ENCODE data around the gene CSRP2.

CSRP2 gene

DNA sequence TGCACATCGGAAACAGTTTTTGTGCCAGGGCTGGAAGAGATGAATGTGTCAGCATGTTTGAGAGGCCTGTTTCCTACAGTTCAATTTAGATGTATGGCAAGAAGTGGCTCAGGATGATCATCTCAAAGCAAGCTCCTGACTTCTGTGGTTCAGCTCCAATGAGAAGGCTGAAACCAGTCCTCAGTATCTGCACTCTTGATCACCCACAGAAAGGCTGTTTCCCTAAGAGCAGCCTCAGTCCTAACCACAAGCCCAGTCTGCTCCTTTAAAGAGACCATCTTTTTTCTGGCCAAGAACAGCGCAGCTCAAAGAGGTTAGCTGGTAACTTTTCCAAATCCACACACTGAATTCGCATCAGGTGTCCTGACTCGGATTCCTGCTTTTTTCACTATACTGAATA, 19.2 kb downstream of the CSRP2 start:
- no peak for DNase-seq

DNA sequence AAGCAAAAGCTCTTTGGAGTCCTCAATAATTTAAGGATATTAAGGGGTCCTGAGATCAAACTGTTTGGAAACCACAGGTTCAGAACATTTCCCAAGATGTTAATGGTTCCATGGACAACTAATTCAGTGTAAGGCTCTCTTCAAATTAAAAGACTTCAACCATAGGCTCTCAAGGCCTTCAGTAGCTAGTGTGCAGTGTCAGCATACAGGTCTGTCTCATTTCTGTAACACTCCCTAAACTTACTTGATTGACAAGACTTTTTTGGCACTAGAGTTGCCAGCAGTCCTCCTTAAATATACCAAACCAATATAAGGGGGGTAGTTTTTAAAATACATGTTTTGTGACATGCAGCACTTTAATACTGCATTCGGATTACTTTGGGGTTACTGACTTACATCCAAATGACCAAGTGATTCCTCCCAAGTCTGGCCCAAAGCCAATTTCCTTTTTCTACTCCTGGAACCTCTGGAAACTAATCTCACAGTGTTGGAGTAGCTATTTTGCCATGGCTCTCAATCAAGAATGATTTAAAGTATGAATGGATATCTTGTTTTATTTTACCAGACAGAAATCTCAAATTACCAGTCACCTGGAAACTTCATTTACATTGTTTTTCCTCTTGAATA, 22.7 kb downstream of the CSRP2 start:
- DNase-seq: no peak

DNA sequence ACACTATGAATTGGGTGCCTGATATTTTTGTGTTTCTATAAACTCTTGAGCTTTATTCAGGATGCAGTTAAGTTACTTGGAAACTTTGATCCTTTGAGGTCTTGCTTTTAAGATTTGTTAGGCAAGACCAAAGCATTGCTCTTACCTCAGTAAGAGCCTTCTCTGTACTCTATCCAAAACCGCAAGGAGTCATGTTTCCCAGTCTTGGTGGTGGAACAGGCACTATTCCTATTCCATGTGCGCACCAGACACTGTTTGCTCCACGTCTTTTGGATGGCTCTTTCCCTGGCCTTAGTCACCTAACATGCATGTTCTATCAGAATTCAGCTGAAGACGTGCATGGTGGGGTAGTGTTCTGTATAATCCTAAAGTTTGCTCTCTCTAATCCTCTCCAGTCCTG, 23.5 kb downstream of the CSRP2 start:
- no peak for DNase-seq

DNA sequence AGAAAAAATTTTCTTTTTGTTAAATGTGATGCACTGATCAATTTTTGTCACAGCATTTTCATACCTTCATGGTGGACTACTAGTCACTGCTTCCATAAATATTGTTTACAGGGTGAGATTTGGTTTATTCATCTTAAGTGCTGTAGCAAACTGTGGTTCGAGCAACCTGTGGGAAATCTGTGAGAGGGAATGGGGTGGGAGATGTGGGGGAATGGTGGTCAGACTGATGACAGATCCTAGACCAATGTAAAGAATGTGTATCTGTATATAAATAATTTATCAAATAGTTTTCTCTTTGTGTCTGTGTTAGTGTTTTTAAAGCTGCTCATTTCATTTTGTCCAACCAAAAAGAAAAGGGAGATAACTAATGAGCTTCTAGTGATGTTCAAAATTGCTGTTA, 26.7 kb downstream of the CSRP2 start:
- no peak for DNase-seq

DNA sequence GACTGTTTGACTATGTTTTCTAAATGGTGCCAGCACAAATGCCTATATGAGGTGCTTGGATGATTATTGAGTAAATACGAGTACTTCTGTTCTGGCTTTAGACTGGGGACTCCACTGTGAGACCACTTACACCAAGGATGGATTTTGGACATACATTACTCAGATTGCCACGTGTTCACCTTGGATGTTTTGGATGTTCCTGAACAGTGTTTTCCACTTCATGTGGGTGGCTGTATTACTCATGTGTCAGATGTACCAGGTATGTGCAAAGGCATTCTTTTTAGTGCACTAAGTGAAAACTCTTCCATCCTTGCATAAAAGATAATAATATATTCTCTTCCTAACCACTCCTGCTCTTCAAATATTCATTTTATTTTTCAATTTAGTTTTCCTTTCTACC, 30.7 kb downstream of the CSRP2 start:
- DNase-seq: no peak

DNA sequence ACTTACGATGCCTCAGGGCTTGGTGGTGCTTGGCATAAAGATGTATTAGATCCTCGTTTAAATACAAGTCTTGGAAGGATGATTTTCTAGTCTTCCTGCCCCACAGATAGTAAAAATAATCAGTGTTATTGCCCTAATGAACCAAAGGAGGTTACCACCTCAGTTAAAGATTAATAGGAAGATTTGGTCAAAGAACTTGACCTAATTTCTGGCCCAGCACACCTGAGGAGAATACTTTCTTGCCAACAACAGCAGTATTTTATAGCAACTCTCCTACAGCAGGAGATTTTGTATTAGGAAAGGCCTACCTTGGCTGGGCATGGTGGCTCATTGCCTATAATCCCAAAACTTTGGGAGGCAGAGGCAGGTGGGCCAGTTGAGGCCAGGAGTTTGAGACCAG, 31.6 kb downstream of the CSRP2 start:
- DNase-seq: no peak

DNA sequence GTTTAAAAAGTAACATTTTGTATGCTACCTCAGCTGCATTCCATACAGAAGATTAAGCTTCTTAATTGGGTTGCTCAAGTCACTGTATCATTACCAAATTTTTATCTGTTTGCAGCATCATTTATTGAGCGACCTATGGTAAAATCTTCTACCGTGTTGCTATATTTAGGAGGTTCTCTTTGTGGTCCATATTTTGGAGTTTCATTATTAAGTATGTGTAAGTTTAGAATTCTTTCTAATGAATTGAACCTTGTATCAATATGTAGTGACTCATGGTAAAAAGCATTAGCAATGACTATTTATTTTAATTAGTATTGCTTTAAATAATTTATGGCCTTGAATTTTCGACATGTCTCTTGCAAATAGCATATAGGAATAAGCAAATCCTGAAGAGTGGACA, 42.2 kb downstream of the CSRP2 start:
- no peak for DNase-seq

DNA sequence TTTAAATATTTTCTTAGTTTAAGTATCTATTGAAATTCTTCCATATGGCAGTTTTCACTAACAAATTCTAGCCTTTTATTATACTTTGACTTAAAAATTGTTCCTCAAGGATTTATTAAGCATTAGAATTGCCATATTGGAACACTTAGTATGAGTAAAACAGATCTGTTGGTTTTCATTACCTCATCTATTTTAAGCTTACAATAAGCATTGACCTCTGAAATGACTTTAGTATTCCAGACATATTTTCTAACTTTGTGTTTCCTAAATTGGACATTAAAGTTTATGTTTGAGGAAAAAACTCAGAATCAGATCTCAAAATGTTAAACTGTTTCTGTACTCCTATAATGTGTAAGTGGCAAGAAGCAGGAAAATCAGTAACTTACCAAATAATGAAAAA, 48.4 kb downstream of the CSRP2 start:
- DNase-seq: no peak

DNA sequence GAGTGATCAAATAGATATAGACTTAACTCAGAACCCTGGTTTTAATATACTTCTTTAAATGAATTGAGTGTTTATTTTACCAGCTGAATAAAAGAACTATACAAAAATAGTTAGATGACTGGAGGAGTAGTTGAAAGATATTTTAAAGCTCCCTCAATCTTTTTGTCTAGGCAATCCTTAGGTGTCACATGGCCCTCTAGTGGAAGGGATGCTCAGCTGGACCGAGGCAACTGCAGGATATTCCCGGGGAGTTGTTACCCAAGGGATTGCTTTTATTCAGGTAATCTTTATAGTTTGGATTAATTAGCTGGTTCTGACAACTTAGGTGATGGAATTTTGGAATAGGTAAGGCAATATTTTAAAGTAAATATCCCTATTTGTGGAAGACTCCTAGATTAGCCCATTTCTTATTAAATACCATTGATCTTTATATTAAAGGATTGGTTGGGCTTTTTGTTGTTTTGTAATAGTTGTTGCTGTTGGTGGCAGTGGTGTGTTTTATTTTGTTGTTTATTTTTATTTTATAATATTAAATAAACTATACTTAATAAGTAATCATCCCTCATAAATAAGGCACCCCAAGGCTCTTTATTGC, 57.8 kb downstream of the CSRP2 start:
- no peak for DNase-seq

DNA sequence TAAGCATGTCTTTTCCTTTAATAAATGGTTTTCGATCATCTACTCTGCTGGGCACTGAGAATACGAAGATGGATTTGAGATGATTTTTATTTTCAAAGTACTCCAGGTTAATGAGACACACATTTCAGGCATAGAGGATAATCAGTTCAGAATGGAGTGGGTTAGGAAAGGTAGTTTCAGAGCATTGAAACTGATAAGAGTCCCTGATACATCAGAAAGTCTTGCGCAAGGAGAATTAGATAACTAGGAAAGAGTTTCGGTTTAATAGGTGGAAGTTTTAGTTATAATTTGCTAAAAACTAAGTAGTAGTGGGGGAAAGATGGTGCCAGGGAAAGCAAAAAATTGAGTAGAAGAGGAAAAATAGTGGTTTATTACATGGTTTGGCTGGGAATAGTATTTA, 64.8 kb downstream of the CSRP2 start:
- no peak for DNase-seq

DNA sequence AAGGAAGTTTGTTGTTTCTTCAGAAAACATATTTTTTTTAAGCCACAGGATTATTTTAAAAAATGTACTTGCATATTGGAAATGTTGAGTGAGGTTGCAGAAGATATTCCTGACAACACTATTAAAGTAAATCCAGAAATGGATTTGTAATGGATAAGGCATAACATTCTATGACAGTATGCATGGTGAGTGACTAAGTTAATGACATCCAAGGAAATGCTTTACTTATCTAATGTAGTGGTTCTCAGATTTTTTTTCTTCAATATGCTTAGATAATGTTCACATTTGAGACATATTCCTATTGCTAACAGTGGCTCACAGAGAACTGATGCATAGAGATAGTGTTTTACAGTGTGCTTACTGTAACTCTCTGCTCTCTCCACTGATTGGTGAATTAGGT, 65.6 kb downstream of the CSRP2 start:
- no peak for DNase-seq

DNA sequence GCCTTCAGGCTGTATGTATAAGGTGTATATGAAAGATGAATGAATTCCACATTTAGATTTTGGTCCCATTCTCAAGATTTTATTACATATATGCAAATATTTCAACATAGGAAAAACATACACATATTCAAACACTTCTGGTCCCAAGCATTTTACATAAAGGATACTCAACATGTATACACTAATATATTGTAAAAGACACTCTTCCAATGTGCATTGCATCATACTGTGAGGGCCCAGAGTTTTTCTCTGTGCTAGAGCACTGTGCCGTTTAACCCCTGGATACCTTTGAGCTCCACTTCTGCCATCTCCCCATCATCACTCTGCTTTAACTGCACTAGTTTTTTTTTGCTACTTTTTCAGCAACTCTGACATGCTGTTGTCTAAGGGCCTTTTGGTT, 66.8 kb downstream of the CSRP2 start:
- no peak for DNase-seq

DNA sequence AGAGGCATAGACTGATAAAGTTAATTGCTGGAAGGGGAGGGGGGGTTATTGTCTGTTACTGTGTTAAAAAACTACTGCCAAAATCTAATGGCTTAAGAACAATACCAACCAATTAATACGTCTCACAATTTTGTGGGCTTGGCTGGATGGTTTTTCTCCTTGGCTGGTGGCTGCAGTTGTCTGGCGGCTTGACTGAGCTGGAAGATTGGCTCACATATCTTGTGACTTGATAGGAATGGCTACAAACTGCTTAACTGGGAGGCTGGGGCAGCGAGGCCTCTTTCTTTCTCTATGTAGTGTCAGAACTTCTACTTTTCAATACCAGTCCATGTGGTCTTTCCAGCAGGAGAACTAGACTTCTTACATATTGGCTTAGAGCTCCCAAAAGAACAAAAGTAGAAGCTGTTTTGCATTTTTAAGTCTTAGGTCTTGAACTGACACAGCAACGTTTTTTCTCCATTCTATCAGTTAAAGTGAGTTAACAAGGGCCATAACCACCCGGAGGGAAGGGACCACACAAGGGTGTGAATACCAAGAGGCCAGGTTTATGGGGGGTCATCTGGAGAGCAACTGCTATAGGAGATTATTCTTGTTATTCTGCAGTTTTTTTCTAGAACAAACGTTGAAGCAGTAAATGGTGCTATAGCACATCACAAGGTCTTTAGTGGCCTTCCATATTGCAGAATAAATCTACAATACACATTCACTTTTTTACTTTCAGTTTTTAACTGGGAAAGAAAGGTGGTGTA, 68.0 kb downstream of the CSRP2 start:
- DNase-seq: no peak
